ENCODE measurements around the gene MAFF. TPM values are rescaled to one million over a fixed set of nuclear protein-coding genes. Genes with fewer than 3 reads are reported as not detected.

The MAFF gene
- total RNA-seq, 4 donors from 2014 or later, result 26.2 to 182 (median 54.3) TPM

GRCh38 chr22:38249803-38250642, 48.2 kb downstream of the MAFF start:
- Histone ChIP-seq H3K27me3 (no peaks in the 10 kb centered on the region), H3K27ac (replicated peaks in 1 of 4) (peak overlapping the region in 2 of 4 donors; percentile 54 to 55), H3K4me1 (peaks cover 46 to 71% (median 53%) of the 10 kb centered on the region in 4 donors), H3K9me3 (no peaks in the 10 kb centered on the region), H3K36me3 (peaks cover 8 to 29% (median 27%) of the 10 kb centered on the region in 4 donors), H3K4me3 (no peak overlapping the region)
- intact Hi-C loops (cut with DNase I), result no loop called here
- 86% methylated on average over 23 of the region's 25 CpGs for WGBS
- TF ChIP-seq EP300 (IDR thresholded peaks at IDR 0.05) (no peak), POLR2AphosphoS5 (IDR thresholded peaks at IDR 0.05) (no peak), CTCF (IDR thresholded peaks at IDR 0.05) (no peak), POLR2A (IDR thresholded peaks at IDR 0.05; ENCODE audit: low read depth) (no peak)
- DNase-seq (ENCODE audit: extremely low spot score), result no peak

GRCh38 chr22:38250643-38251340, 49.0 kb downstream of the MAFF start:
- Histone ChIP-seq H3K4me3 (no peak overlapping the region), H3K27ac (replicated peaks in 1 of 4) (peak overlapping the region in 2 of 4 donors; percentile 54 to 55), H3K27me3 (no peaks in the 10 kb centered on the region), H3K9me3 (no peaks in the 10 kb centered on the region), H3K4me1 (peaks cover 49 to 68% (median 51%) of the 10 kb centered on the region in 4 donors), H3K36me3 (peaks cover under 1 to 21% (median 19%) of the 10 kb centered on the region in 4 donors)
- no peak for DNase-seq (ENCODE audit: extremely low spot score)
- TF ChIP-seq POLR2AphosphoS5 (IDR thresholded peaks at IDR 0.05), result no peak
- TF ChIP-seq EP300 (IDR thresholded peaks at IDR 0.05), result no peak
- no peak for TF ChIP-seq POLR2A (IDR thresholded peaks at IDR 0.05; ENCODE audit: low read depth)
- no peak for TF ChIP-seq CTCF (IDR thresholded peaks at IDR 0.05)
- intact Hi-C loops (cut with DNase I), result no loop called here
- 74% methylated on average over 10 of the region's 13 CpGs for WGBS

DNA sequence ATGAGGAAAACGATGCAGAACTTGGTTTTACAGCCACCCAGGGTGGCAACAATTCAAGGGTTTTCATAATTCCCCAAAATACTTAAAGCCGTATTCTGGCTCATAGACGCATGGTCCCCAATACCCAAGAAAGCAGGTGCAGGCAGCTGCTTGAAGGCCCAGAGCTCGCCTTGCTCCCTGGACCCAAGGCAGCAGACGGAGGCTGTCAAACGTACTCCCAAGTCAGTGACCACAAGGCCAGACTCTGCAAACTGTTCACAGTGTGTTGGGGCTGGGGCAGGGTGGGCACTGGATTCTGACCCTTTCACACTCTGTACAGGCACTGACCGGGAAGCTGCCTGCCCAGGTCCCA, 49.5 kb downstream of the MAFF start:
- Histone ChIP-seq H3K27ac (replicated peaks in 1 of 4) (no peak overlapping the region), H3K36me3 (peaks cover 0 to 16% (median 14%) of the 10 kb centered on the region in 4 donors), H3K4me3 (no peak overlapping the region), H3K4me1 (peaks cover 49 to 66% (median 52%) of the 10 kb centered on the region in 4 donors), H3K27me3 (no peaks in the 10 kb centered on the region), H3K9me3 (no peaks in the 10 kb centered on the region)
- WGBS, result 86% methylated on average over 6 of the region's 7 CpGs
- TF ChIP-seq POLR2AphosphoS5 (IDR thresholded peaks at IDR 0.05), result no peak
- TF ChIP-seq EP300 (IDR thresholded peaks at IDR 0.05), result no peak
- no peak for TF ChIP-seq CTCF (IDR thresholded peaks at IDR 0.05)
- TF ChIP-seq POLR2A (IDR thresholded peaks at IDR 0.05; ENCODE audit: low read depth), result no peak
- no peak for DNase-seq (ENCODE audit: extremely low spot score)
- intact Hi-C loops (cut with DNase I), result no loop called here

- Histone ChIP-seq H3K9me3 (no peaks in the 10 kb centered on the region), H3K4me3 (no peak overlapping the region), H3K27me3 (no peaks in the 10 kb centered on the region), H3K36me3 (no peaks in the 10 kb centered on the region), H3K27ac (replicated peaks in 1 of 4) (peak overlapping the region in 3 of 4 donors; percentile 83 to 91 (median 89)), H3K4me1 (peaks cover 67 to 72% (median 69%) of the 10 kb centered on the region in 4 donors)
- intact Hi-C loops (cut with DNase I), result no loop called here
- TF ChIP-seq POLR2A (IDR thresholded peaks at IDR 0.05; ENCODE audit: low read depth) (no peak), POLR2AphosphoS5 (IDR thresholded peaks at IDR 0.05) (no peak), EP300 (IDR thresholded peaks at IDR 0.05) (no peak), CTCF (IDR thresholded peaks at IDR 0.05) (no peak)
- WGBS, result 92% methylated on average over 2 of the region's 2 CpGs
- no peak for DNase-seq (ENCODE audit: extremely low spot score)
Observed at GRCh38 chr22:38255697-38256096, 53.9 kb downstream of the MAFF start.

Measured in esophagus muscularis mucosa (tissue), 4 donors.